Progenitor cell of endocrine pancreas (in vitro differentiated cells): ENCODE results near the gene SAFB2. TPM values are rescaled to one million over a fixed set of nuclear protein-coding genes. Genes with fewer than 3 reads are reported as not detected.

Source experiments
- DNase-seq: peaks from one replicate; pipeline ENCODE4 v3.0.0; 2021; ENCODE audit warnings: low spot score; ENCODE audit not compliant: unreplicated experiment
- H3K27ac Mint-ChIP-seq: 2 replicates; pipeline ENCODE4 v1.8.0; 2021; ENCODE audit warnings: mild to moderate bottlenecking, moderate library complexity, mixed read lengths
- H3K27me3 Mint-ChIP-seq: 2 replicates; pipeline ENCODE4 v1.8.0; 2021; ENCODE audit warnings: mixed read lengths
- H3K36me3 Mint-ChIP-seq: 2 replicates; pipeline ENCODE4 v1.8.0; 2022; ENCODE audit warnings: mixed read lengths; ENCODE audit not compliant: insufficient read depth
- H3K4me1 Mint-ChIP-seq: 2 replicates; pipeline ENCODE4 v1.8.0; 2021; ENCODE audit warnings: low read depth, mixed read lengths
- H3K4me3 Mint-ChIP-seq: 2 replicates; pipeline ENCODE4 v1.8.0; 2021; ENCODE audit warnings: low read depth, mild to moderate bottlenecking, moderate library complexity, mixed read lengths
- H3K9me3 Mint-ChIP-seq: 2 replicates; pipeline ENCODE4 v1.8.0; 2021; ENCODE audit warnings: low read depth, mixed read lengths
- total RNA-seq: library from RNA; stranded (reverse); gene quantifications from 2 replicates; pipeline ENCODE4 v1.2.1, GENCODE V29; 2021
- TF ChIP-seq, protein P1 (sequence below): fragments of 200-600 bp; sonication (generic); IDR thresholded peaks from one replicate; pipeline ENCODE4 v1.5.0; 2021; ENCODE audit warnings: antibody characterized with exemption, mild to moderate bottlenecking; ENCODE audit not compliant: unreplicated experiment

Gene SAFB2
- total RNA-seq, 1 donor from 2014 or later, result 107 TPM

DNA sequence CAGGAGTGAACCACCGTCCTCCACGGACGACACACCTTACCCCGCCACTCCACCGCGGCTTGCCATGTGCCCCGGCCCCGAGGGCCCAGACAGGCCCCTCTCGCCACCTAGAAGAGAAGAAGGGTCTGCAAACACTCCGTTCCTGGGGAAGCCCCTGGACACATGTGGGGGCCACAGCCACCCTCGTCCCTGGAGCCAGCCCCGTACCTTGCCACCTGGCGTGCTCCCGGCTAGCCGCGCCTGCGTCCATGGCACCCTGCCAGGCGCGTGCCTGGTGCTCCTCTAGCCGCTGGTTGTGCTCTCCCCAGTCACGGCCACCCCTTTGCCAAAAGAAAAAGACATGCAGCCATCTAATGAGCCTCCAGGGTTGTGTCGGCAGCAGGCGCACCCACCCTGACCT lies 34.9 kb downstream of the SAFB2 start:
- Mint-ChIP-seq H3K9me3 (no peaks in the 10 kb centered on the region), H3K27ac (no peak overlapping the region), H3K4me3 (no peak overlapping the region), H3K36me3 (peaks cover 10% of the 10 kb centered on the region), H3K27me3 (no peaks in the 10 kb centered on the region), H3K4me1 (peaks cover 4% of the 10 kb centered on the region)
- DNase-seq, result no peak
- TF ChIP-seq, protein P1, sequence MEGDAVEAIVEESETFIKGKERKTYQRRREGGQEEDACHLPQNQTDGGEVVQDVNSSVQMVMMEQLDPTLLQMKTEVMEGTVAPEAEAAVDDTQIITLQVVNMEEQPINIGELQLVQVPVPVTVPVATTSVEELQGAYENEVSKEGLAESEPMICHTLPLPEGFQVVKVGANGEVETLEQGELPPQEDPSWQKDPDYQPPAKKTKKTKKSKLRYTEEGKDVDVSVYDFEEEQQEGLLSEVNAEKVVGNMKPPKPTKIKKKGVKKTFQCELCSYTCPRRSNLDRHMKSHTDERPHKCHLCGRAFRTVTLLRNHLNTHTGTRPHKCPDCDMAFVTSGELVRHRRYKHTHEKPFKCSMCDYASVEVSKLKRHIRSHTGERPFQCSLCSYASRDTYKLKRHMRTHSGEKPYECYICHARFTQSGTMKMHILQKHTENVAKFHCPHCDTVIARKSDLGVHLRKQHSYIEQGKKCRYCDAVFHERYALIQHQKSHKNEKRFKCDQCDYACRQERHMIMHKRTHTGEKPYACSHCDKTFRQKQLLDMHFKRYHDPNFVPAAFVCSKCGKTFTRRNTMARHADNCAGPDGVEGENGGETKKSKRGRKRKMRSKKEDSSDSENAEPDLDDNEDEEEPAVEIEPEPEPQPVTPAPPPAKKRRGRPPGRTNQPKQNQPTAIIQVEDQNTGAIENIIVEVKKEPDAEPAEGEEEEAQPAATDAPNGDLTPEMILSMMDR, result no peak

DNA sequence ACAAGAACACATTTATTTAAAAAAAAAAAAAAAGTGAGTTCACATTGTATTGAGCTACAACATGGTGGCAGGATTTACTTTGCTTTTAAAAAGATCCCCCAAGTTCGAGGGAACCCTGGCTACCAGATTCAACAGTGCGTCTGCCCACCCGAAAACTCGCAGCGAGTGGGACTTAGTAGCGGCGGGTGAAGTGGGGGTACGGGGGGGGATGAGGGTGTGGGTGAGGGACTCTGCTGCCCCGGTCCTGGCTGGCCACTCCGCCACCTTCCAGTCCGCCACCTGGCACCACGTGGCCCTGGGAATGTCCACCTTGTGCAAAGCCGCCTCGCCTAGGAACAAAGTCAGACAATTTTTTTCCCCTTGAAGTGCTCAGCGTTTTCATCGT lies 35.5 kb downstream of the SAFB2 start:
- Mint-ChIP-seq H3K4me3 (no peak overlapping the region), H3K9me3 (no peaks in the 10 kb centered on the region), H3K27ac (no peak overlapping the region), H3K4me1 (peaks cover 7% of the 10 kb centered on the region), H3K27me3 (no peaks in the 10 kb centered on the region), H3K36me3 (peaks cover 6% of the 10 kb centered on the region)
- no peak for DNase-seq
- TF ChIP-seq, protein P1, result no peak

DNA sequence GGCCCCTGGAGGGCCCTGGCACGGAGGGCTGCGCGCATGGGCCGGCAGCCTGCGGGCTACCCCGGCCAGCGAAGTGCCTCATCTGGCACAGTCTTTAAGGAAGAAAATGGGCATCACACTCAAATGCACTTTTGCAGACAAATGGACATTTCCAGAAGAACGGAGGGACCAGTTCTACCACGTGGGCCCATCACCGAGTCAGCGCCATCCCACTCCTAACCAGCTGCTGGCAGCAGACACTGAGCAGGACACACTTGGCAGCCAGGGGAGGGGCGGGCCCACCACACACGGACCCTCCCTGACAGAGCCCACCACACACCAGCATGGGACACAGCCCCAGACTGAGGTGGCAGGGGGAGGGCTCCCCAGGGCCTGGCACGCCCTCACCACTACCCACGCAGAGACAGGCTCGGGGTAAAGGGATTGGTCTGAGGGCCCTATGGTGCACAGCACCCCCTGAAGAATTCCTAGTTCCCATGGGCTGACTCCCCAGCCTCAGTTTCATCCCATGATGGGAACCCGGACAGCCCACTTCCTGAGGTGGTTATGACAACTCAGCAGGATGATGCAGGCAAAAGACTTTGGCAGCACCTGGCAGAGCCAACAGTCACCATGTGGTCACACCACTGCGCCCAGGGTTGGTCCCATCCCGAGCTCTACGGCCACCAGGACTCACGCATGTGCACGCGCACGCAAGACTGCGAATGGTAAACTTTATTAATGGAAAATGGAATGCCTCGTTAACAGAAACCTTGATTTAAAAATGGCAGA lies 36.1 kb downstream of the SAFB2 start:
- Mint-ChIP-seq H3K27me3 (no peaks in the 10 kb centered on the region), H3K4me1 (peaks cover 11% of the 10 kb centered on the region), H3K4me3 (no peak overlapping the region), H3K27ac (peak overlapping the region; percentile 69), H3K36me3 (peaks cover 5% of the 10 kb centered on the region), H3K9me3 (no peaks in the 10 kb centered on the region)
- no peak for DNase-seq
- TF ChIP-seq, protein P1, result no peak

DNA sequence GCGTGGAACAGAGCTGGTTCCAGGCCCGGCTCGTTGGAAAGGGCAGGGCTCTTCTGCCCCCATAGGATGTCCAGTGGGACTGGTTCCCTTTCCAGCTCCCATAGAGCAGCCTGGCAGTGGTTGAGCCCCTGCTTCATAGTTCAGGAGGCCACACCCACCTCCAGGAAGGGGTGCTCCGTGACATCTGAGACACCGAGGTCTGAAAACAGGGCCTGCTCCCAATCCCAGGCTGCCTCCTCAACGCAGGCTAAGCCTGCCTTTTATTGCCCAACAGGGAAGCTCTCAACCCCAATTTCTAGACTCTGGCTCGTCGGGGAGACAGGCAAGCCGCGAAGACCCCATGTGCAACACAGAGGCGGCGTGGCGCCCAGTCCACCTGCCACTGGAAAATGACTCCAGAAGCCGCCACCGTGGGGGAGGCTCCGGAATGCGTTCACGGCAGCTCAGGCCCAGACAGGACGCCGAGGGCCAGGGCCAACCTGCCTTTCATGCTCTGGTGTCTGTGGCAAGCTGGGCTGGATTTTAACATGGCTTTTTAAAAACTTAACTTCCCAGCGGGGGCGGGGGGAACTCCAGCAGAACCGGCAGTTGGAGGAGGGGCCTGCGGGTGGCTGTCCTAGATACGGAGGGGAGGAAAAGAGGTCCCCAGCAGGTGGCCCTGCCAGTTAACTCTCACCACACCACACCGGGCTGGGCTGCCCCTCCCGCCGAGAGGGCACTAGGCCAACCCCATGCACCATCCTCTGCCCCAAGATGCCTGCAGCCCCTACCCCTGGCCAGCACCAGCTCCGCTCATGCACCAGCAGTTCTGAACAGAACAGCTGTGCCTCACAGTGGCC lies 36.9 kb downstream of the SAFB2 start:
- peaks cover 5% of the 10 kb centered on the region for H3K36me3 Mint-ChIP-seq
- no peak overlapping the region for H3K27ac Mint-ChIP-seq

DNA sequence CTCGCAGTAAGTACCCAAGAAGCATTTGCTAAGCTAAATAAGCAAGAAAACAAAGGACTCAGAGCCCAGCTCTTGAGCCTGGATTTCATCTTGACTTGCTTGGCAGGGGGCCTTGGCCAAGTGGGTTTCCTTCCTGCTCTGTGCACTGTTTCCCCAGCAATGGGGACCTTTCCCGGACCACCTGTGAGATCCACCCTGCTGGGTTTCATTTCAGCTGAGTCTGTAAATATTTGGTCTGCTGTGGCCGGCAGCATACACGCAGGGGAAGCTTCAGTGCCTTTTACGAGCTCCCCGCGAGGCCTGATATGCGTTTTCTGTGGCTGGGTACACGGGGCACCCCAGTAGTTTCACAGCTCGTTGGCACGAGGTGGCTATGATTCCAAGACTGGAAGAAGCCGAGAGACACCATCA lies 42.4 kb downstream of the SAFB2 start:
- DNase-seq, result no peak
- H3K9me3 Mint-ChIP-seq, result no peaks in the 10 kb centered on the region
- peaks cover 11% of the 10 kb centered on the region for H3K4me1 Mint-ChIP-seq
- no peak overlapping the region for H3K4me3 Mint-ChIP-seq
- H3K36me3 Mint-ChIP-seq, result no peaks in the 10 kb centered on the region
- H3K27ac Mint-ChIP-seq, result no peak overlapping the region
- TF ChIP-seq, protein P1, result no peak
- no peaks in the 10 kb centered on the region for H3K27me3 Mint-ChIP-seq

More for the DNA sequence above, 36.9 kb downstream of the SAFB2 start:
- Mint-ChIP-seq H3K4me1 (peaks cover 11% of the 10 kb centered on the region), H3K9me3 (no peaks in the 10 kb centered on the region), H3K27me3 (no peaks in the 10 kb centered on the region), H3K4me3 (no peak overlapping the region)
- TF ChIP-seq, protein P1, result no peak
- DNase-seq, result no peak
